Measurements from ENCODE around the gene SERP2. TPM values are rescaled to one million over a fixed set of nuclear protein-coding genes. Genes with fewer than 3 reads are reported as not detected.
"Not testable (repeated sequence)": the region's sequence is repeated elsewhere in the genome, so short reads cannot be mapped to it uniquely, and the experiment has no call there.

Gene SERP2
- 1 to 10 TPM in 1 of 4 donors, under 1 TPM in 1, not detected in 2; 0.27 to 1.8 TPM for total RNA-seq

GRCh38 chr13:44373601-44374347 lies at the start of gene SERP2:
Gene SERP2 (plus strand): TSS chr13:44373824. CDS start chr13:44374026, 202 bp downstream.
- DNase-seq (ENCODE audit: low spot score in 2 of 2) = no peak
- WGBS, 2 donors = 0 to 3% methylated on average over 1 to 64 of the region's 83 CpGs
- TF ChIP-seq POLR2A (IDR thresholded peaks at IDR 0.05) (no peak), CTCF (IDR thresholded peaks at IDR 0.05) (no peak)
- intact Hi-C loops (cut with DNase I; ENCODE audit: low total_unique reads) = no loop called here
- H3K4me3 ChIP-seq (ENCODE audit: low read depth, poor library complexity, severe bottlenecking) = peak within 1 kb of the TSS; percentile 28

- 94 to 96% methylated on average over 2 of the region's 2 CpGs for WGBS, 2 donors
- DNase-seq (ENCODE audit: low spot score in 2 of 2) = no peak
- intact Hi-C loops (cut with DNase I; ENCODE audit: low total_unique reads) = no loop called here
- TF ChIP-seq CTCF (IDR thresholded peaks at IDR 0.05) = no peak
- TF ChIP-seq POLR2A (IDR thresholded peaks at IDR 0.05) = no peak
- no peak overlapping the region for H3K4me3 ChIP-seq (ENCODE audit: low read depth, poor library complexity, severe bottlenecking)
These were observed 46.7 kb upstream of the SERP2 start for GRCh38 chr13:44326961-44327360.

- intact Hi-C loops (cut with DNase I; ENCODE audit: low total_unique reads); DNase-seq (ENCODE audit: low spot score in 2 of 2); H3K4me3 ChIP-seq (ENCODE audit: low read depth, poor library complexity, severe bottlenecking): not testable (repeated sequence)
These were observed 44.6 kb upstream of the SERP2 start for GRCh38 chr13:44329041-44329440.

GRCh38 chr13:44329909-44330545 lies 43.6 kb upstream of the SERP2 start:
- WGBS, 2 donors = 95 to 96% methylated on average over 10 of the region's 10 CpGs
- intact Hi-C loops (cut with DNase I; ENCODE audit: low total_unique reads) = no loop called here
- no peak for DNase-seq (ENCODE audit: low spot score in 2 of 2)
- TF ChIP-seq CTCF (IDR thresholded peaks at IDR 0.05) (no peak), POLR2A (IDR thresholded peaks at IDR 0.05) (no peak)
- H3K4me3 ChIP-seq (ENCODE audit: low read depth, poor library complexity, severe bottlenecking) = no peak overlapping the region

- DNase-seq (ENCODE audit: low spot score in 2 of 2) = no peak
- intact Hi-C loops (cut with DNase I; ENCODE audit: low total_unique reads) = no loop called here
- 85 to 89% methylated on average over 4 of the region's 4 CpGs for WGBS, 2 donors
- H3K4me3 ChIP-seq (ENCODE audit: low read depth, poor library complexity, severe bottlenecking) = no peak overlapping the region
- TF ChIP-seq CTCF (IDR thresholded peaks at IDR 0.05) (no peak), POLR2A (IDR thresholded peaks at IDR 0.05) (no peak)
These were observed 42.2 kb upstream of the SERP2 start for GRCh38 chr13:44331446-44331845.

GRCh38 chr13:44331912-44332851 lies 41.4 kb upstream of the SERP2 start:
- H3K4me3 ChIP-seq (ENCODE audit: low read depth, poor library complexity, severe bottlenecking) = no peak overlapping the region
- intact Hi-C loops (cut with DNase I; ENCODE audit: low total_unique reads) = no loop called here
- WGBS, 2 donors = 39 to 43% methylated on average over 7 of the region's 7 CpGs
- no peak for DNase-seq (ENCODE audit: low spot score in 2 of 2)
- TF ChIP-seq CTCF (IDR thresholded peaks at IDR 0.05) (no peak), POLR2A (IDR thresholded peaks at IDR 0.05) (no peak)
